DND-41 (cell line): ENCODE measurements around the gene PSMD12.

Experiments used
- CTCF ChIP-seq: IDR thresholded peaks from 2 replicates; pipeline ENCODE4 v1.5.1; 2012; ENCODE audit warnings: borderline replicate concordance, low read length, moderate library complexity, mild to moderate bottlenecking; ENCODE audit not compliant: poor library complexity, severe bottlenecking; ENCODE audit errors: extremely low read depth
- EZH2 ChIP-seq: IDR thresholded peaks from 3 replicates; pipeline ENCODE4 v1.6.1; 2012; ENCODE audit warnings: borderline replicate concordance, low read depth, mild to moderate bottlenecking, moderate library complexity, low read length, inconsistent platforms; ENCODE audit not compliant: severe bottlenecking

- TF ChIP-seq CTCF: no peak
- TF ChIP-seq EZH2: no peak
These were observed 23.7 kb upstream of the PSMD12 start for GRCh38 chr17:67390006-67390645.
